ENCODE data around the gene PRMT7.

The PRMT7 gene

GRCh38 chr16:68377667-68378393, 67.0 kb downstream of the PRMT7 start:
- H3K4me3 ChIP-seq (ENCODE audit: low read depth, low read length), result no peak overlapping the region
- no peak for TF ChIP-seq CTCF (IDR thresholded peaks at IDR 0.05; ENCODE audit: low read depth, low read length)

- H3K4me3 ChIP-seq (ENCODE audit: low read depth, low read length), result no peak overlapping the region
- TF ChIP-seq CTCF (IDR thresholded peaks at IDR 0.05; ENCODE audit: low read depth, low read length), result no peak
Measured at GRCh38 chr16:68378436-68379415, 67.9 kb downstream of the PRMT7 start.

- no peak for TF ChIP-seq CTCF (IDR thresholded peaks at IDR 0.05; ENCODE audit: low read depth, low read length)
- no peak overlapping the region for H3K4me3 ChIP-seq (ENCODE audit: low read depth, low read length)
Measured at GRCh38 chr16:68379472-68380347, 68.9 kb downstream of the PRMT7 start.

- no peak for TF ChIP-seq CTCF (IDR thresholded peaks at IDR 0.05; ENCODE audit: low read depth, low read length)
- H3K4me3 ChIP-seq (ENCODE audit: low read depth, low read length), result no peak overlapping the region
Measured at GRCh38 chr16:68380348-68380670, 69.5 kb downstream of the PRMT7 start.

GRCh38 chr16:68380676-68381362, 70.0 kb downstream of the PRMT7 start:
- no peak for TF ChIP-seq CTCF (IDR thresholded peaks at IDR 0.05; ENCODE audit: low read depth, low read length)
- no peak overlapping the region for H3K4me3 ChIP-seq (ENCODE audit: low read depth, low read length)

GRCh38 chr16:68381363-68381724, 70.5 kb downstream of the PRMT7 start:
- no peak overlapping the region for H3K4me3 ChIP-seq (ENCODE audit: low read depth, low read length)

More at GRCh38 chr16:68381363-68381724, 70.5 kb downstream of the PRMT7 start:
- TF ChIP-seq CTCF (IDR thresholded peaks at IDR 0.05; ENCODE audit: low read depth, low read length), result no peak

All from WI38 (cell line).